SK-N-SH treated with all-trans-retinoic acid at 6 μM for 48 hours (cell line): Measurements from ENCODE around the gene RAVER2.

Source experiments
- ATAC-seq: fragments of 200-7000 bp; cut with Tn5 transposase; 3 replicates; pipeline ENCODE4 v1.9.1; 2020; ENCODE audit warnings: mild to moderate bottlenecking, moderate library complexity
- ARNTL ChIP-seq: fragments of 450-650 bp; formaldehyde crosslinking; IDR thresholded peaks from 2 replicates; pipeline ENCODE4 v1.5.0; 2020; ENCODE audit warnings: low read depth, mild to moderate bottlenecking, moderate library complexity, borderline replicate concordance
- BACH2 ChIP-seq: fragments of 250-450 bp; sonication (Bioruptor Pico); IDR thresholded peaks from 2 replicates; pipeline ENCODE4 v1.9.0; 2021; ENCODE audit warnings: mild to moderate bottlenecking, borderline replicate concordance
- CREB5 ChIP-seq: fragments of 250-450 bp; sonication (Bioruptor Pico); IDR thresholded peaks from 2 replicates; pipeline ENCODE4 v1.5.1; 2020; ENCODE audit warnings: low read depth, mild to moderate bottlenecking, moderate library complexity
- CSDC2 ChIP-seq: fragments of 250-450 bp; sonication (Bioruptor Pico); IDR thresholded peaks from 2 replicates; pipeline ENCODE4 v1.5.0; 2020; ENCODE audit warnings: mild to moderate bottlenecking, moderate library complexity
- CSRNP3 ChIP-seq: fragments of 250-450 bp; sonication (Bioruptor Pico); IDR thresholded peaks from 2 replicates; pipeline ENCODE4 v1.5.1; 2021; ENCODE audit warnings: mild to moderate bottlenecking, moderate library complexity
- ESRRG ChIP-seq: fragments of 250-450 bp; sonication (Bioruptor Pico); IDR thresholded peaks from 2 replicates; pipeline ENCODE4 v1.6.1; 2021; ENCODE audit warnings: mild to moderate bottlenecking
- GLIS3 ChIP-seq: fragments of 250-450 bp; sonication (Bioruptor Pico); IDR thresholded peaks from 2 replicates; pipeline ENCODE4 v1.5.0; 2020; ENCODE audit warnings: mild to moderate bottlenecking, moderate library complexity
- ISL1 ChIP-seq: fragments of 250-450 bp; sonication (Bioruptor Pico); IDR thresholded peaks from 2 replicates; pipeline ENCODE4 v2.1.2; 2022; ENCODE audit warnings: mild to moderate bottlenecking, moderate library complexity
- OSR1 ChIP-seq: fragments of 250-450 bp; sonication (Bioruptor Pico); IDR thresholded peaks from 2 replicates; pipeline ENCODE4 v1.8.0; 2022; ENCODE audit warnings: moderate library complexity, mild to moderate bottlenecking, inconsistent platforms
- PATZ1 ChIP-seq: fragments of 250-450 bp; sonication (Bioruptor Pico); IDR thresholded peaks from 2 replicates; pipeline ENCODE4 v1.8.0; 2020; ENCODE audit warnings: mild to moderate bottlenecking, moderate library complexity, borderline replicate concordance
- POU6F1 ChIP-seq: fragments of 250-450 bp; sonication (Bioruptor Pico); IDR thresholded peaks from 2 replicates; pipeline ENCODE4 v1.8.0; 2021; ENCODE audit warnings: low read depth, mild to moderate bottlenecking, moderate library complexity, borderline replicate concordance
- PPARA ChIP-seq: fragments of 250-450 bp; sonication (Bioruptor Pico); IDR thresholded peaks from 2 replicates; pipeline ENCODE4 v1.5.0; 2020; ENCODE audit warnings: mild to moderate bottlenecking, borderline replicate concordance
- RARB ChIP-seq: fragments of 250-450 bp; sonication (Bioruptor Pico); IDR thresholded peaks from 2 replicates; pipeline ENCODE4 v1.8.0; 2021; ENCODE audit warnings: mild to moderate bottlenecking, moderate library complexity
- SNAI2 ChIP-seq: fragments of 250-450 bp; sonication (Bioruptor Pico); IDR thresholded peaks from 2 replicates; pipeline ENCODE4 v1.5.0; 2020; ENCODE audit warnings: mild to moderate bottlenecking, moderate library complexity
- TCF4 ChIP-seq: fragments of 250-450 bp; sonication (Bioruptor Pico); IDR thresholded peaks from 2 replicates; pipeline ENCODE4 v1.8.0; 2021; ENCODE audit warnings: mild to moderate bottlenecking, moderate library complexity, borderline replicate concordance
- TOX ChIP-seq: fragments of 250-450 bp; sonication (Bioruptor Pico); IDR thresholded peaks from 2 replicates; pipeline ENCODE4 v1.8.0; 2021; ENCODE audit warnings: mild to moderate bottlenecking, moderate library complexity, borderline replicate concordance
- ZC3H10 ChIP-seq: fragments of 250-450 bp; sonication (Bioruptor Pico); IDR thresholded peaks from 2 replicates; pipeline ENCODE4 v1.5.1; 2021; ENCODE audit warnings: mild to moderate bottlenecking, moderate library complexity
- ZFP30 ChIP-seq: fragments of 450-650 bp; formaldehyde crosslinking; IDR thresholded peaks from 2 replicates; pipeline ENCODE4 v1.5.0; 2022; ENCODE audit warnings: mild to moderate bottlenecking, moderate library complexity
- ZNF70 ChIP-seq: fragments of 450-650 bp; formaldehyde crosslinking; IDR thresholded peaks from 2 replicates; pipeline ENCODE4 v1.5.0; 2020; ENCODE audit warnings: mild to moderate bottlenecking, moderate library complexity
- ZNF8 ChIP-seq: fragments of 450-650 bp; formaldehyde crosslinking; IDR thresholded peaks from 2 replicates; pipeline ENCODE4 v1.5.0; 2020; ENCODE audit warnings: mild to moderate bottlenecking, moderate library complexity
- TF ChIP-seq, protein P1 (sequence below): fragments of 250-450 bp; sonication (Bioruptor Pico); IDR thresholded peaks from 2 replicates; pipeline ENCODE4 v1.5.0; 2020; ENCODE audit warnings: mild to moderate bottlenecking, moderate library complexity

Gene RAVER2

DNA sequence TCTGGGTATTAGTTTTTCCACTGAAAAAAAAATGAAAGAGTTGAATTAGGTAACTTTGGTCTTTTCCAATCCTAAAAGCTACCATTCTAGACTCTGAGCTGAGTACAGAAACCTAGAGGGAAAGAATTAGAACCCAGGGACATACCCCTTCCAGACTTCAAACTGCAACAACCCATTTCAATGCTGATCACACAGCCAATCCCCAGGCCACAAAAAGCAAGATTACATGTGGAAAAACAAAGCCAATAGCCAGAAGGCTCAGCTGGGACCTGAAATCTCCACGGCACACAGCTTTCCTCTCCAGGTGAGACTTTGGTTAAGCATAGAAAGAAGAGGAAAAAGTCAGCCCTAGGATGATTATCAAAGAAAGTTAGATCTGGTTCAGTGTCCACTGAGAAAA, 132.7 kb downstream of the RAVER2 start:
- TF ChIP-seq ESRRG, result no peak
- TF ChIP-seq TOX (CRISPR knock-in tag), result no peak
- TF ChIP-seq ZFP30, result no peak
- no peak for TF ChIP-seq POU6F1 (CRISPR knock-in tag)
- TF ChIP-seq, protein P1, sequence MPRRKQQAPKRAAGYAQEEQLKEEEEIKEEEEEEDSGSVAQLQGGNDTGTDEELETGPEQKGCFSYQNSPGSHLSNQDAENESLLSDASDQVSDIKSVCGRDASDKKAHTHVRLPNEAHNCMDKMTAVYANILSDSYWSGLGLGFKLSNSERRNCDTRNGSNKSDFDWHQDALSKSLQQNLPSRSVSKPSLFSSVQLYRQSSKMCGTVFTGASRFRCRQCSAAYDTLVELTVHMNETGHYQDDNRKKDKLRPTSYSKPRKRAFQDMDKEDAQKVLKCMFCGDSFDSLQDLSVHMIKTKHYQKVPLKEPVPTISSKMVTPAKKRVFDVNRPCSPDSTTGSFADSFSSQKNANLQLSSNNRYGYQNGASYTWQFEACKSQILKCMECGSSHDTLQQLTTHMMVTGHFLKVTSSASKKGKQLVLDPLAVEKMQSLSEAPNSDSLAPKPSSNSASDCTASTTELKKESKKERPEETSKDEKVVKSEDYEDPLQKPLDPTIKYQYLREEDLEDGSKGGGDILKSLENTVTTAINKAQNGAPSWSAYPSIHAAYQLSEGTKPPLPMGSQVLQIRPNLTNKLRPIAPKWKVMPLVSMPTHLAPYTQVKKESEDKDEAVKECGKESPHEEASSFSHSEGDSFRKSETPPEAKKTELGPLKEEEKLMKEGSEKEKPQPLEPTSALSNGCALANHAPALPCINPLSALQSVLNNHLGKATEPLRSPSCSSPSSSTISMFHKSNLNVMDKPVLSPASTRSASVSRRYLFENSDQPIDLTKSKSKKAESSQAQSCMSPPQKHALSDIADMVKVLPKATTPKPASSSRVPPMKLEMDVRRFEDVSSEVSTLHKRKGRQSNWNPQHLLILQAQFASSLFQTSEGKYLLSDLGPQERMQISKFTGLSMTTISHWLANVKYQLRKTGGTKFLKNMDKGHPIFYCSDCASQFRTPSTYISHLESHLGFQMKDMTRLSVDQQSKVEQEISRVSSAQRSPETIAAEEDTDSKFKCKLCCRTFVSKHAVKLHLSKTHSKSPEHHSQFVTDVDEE, result no peak
- TF ChIP-seq BACH2, result no peak
- TF ChIP-seq CSRNP3 (CRISPR knock-in tag), result no peak
- no peak for TF ChIP-seq RARB (CRISPR knock-in tag)
- TF ChIP-seq GLIS3 (CRISPR knock-in tag), result no peak
- no peak for TF ChIP-seq PATZ1
- no peak for TF ChIP-seq TCF4 (CRISPR knock-in tag)
- no peak for TF ChIP-seq CREB5 (CRISPR knock-in tag)
- TF ChIP-seq ZC3H10 (CRISPR knock-in tag), result no peak
- no peak for TF ChIP-seq PPARA
- no peak for TF ChIP-seq ARNTL (CRISPR knock-in tag)
- no peak for TF ChIP-seq ZNF70 (CRISPR knock-in tag)
- no peak for TF ChIP-seq SNAI2 (CRISPR knock-in tag)
- ATAC-seq, result no peak

DNA sequence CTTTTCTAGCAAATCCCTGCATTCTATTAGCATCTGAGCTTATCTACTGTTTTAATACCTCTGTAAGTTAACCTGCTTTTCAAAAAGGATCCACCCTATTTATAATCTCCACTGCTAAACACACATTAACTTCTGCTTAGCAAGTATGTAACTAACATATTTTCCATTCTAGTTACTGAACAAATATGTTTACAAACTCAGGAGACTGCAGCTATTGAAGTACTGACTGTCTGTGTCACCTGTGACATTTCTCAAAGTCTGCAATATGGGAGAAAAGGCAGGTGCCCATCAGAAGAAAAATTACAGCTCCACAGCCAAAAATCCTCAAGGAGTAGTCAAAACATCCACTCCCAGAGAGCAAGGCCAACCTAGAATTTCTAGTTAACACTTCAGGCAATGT, 133.2 kb downstream of the RAVER2 start:
- TF ChIP-seq ZC3H10 (CRISPR knock-in tag), result no peak
- TF ChIP-seq TCF4 (CRISPR knock-in tag), result no peak
- no peak for TF ChIP-seq SNAI2 (CRISPR knock-in tag)
- TF ChIP-seq, protein P1, result no peak
- no peak for TF ChIP-seq ZFP30
- no peak for TF ChIP-seq POU6F1 (CRISPR knock-in tag)
- TF ChIP-seq ARNTL (CRISPR knock-in tag), result no peak
- no peak for TF ChIP-seq BACH2
- no peak for TF ChIP-seq PPARA
- TF ChIP-seq CSDC2 (CRISPR knock-in tag), result no peak
- TF ChIP-seq PATZ1, result no peak
- no peak for TF ChIP-seq ESRRG
- no peak for TF ChIP-seq CSRNP3 (CRISPR knock-in tag)
- TF ChIP-seq ZNF8 (CRISPR knock-in tag), result no peak
- TF ChIP-seq ISL1 (CRISPR knock-in tag), result no peak
- TF ChIP-seq TOX (CRISPR knock-in tag), result no peak
- no peak for TF ChIP-seq GLIS3 (CRISPR knock-in tag)
- no peak for TF ChIP-seq OSR1 (CRISPR knock-in tag)
- no peak for TF ChIP-seq RARB (CRISPR knock-in tag)
- TF ChIP-seq, all 23 proteins: peak for 0
- no peak for ATAC-seq
